NCI-H510A treated with DMSO at 0.1 percent for 48 hours (cell line): Measurements from ENCODE around the gene EIF6.
A peak's percentile ranks its signal among the peaks of the same experiment; 100 is the strongest.
"Not testable (repeated sequence)": the region's sequence is repeated elsewhere in the genome, so short reads cannot be mapped to it uniquely, and the experiment has no call there.

Source experiments
- DNase-seq: peaks from one replicate; lab custom pipeline; 2025; lab: John Stamatoyannopoulos, UW

The EIF6 gene

DNA sequence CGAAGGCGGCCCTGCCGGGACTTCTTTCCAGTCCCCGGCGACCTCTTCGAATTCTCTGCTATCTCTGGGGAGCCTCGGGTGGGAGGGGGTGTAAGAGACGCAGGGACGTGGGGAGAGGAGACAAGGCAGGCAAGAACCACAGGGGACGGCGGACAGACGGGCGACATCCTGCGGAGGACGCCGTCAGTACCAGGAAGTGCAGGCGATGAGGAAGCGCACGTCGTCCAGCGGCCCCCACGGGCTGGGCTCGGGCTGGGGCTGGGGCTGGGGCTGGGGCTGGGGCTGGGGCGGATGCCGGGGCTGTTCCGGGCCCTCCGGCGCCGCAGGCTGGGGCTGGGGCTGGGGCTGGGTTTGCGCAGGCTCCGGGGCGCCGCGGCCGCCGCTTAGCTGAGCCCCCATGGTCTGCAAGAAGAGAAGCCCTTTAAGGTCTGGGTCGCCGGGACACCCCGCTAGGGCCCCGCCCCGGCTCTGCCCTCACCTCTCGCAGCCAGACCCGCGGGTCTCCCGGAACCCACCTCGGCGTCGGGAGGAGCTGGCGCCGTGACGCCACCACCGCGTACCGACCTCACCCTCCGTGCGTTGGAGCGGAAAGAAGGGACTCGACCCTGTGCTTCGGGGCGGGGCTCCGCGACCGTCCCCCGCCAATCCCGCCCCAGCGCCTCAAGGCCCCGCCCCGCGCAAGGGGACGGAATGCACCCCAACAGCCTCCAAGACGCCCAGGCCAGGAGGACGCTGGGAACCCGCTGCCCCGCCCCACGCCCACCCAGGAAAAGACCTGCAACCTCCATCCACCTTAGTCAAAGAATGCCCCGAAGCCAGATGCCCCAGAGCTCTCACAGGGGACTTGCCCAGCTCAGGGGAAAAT lies 6.8 kb downstream of the EIF6 start, which contains the start of gene MMP24OS:
MMP24OS (minus strand) TSS at position 592 of the 865 bp plus-strand sequence; CDS start at position 399, 193 bp downstream.
- peak; percentile 82 for DNase-seq

DNA sequence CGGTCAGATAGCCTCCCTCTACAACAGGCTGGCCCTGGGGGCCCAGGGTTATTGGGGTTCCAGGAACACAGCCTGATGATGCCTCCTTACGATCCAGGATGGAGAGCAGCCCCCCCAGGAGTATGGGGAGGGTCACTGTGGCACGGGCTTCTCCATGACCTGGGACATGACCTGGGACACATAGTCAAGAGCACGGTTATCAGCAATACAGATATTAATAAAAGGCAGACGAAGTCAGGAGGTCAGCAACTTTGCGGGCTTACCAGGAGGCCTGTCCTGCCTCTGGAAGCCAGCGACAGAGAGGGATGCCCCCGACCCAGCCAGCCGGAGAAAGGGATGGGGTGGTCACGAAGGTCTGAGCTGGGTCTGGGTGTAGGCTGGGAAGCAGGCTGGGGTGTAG lies 7.4 kb downstream of the EIF6 start:
- no peak for DNase-seq

DNA sequence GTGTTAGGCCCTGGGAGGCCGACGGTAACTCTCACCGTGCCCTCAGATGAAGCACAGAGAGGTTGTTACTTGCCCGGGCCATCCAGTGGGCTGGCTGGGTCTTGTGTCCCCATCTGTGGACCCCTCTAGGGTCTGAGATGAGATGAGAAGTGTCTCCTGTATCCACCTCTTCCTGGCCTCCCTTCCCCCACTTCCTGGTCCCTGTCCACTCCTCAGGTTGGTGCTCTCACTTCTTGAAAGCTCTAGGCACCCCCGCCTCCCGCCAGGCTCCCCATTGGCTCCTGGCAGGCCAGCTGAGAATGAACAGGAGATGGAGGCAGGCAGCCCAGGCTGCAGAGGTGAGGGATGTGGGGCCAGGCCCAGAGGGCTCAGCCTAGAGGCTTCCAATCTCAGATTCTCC lies 8.2 kb downstream of the EIF6 start:
- DNase-seq = no peak

DNA sequence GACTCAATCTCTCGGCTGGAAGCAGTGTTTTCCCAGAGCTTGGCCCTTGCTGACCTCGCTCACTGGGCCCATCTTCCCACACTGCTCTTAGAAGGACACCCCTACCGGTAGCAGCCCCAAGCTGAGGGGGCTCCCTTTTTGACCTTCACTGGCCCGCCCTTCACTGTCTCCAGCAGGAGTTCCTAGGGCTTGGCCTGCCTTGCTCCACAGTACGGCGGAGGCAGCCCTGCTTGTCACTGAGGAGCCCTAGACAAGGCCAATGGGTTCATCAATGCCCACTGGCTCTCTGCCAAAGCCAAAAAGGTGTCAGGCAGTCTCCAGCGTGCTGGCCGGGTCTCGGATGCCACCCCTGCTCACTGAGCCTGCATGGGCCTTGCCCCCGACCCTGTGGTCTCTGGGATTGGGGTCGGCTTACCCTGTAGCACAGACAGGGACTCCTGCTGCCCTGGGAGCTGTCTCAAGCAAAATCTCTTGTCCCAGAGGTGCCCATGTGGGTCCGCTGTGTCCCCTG lies 8.8 kb downstream of the EIF6 start:
- DNase-seq = no peak

DNA sequence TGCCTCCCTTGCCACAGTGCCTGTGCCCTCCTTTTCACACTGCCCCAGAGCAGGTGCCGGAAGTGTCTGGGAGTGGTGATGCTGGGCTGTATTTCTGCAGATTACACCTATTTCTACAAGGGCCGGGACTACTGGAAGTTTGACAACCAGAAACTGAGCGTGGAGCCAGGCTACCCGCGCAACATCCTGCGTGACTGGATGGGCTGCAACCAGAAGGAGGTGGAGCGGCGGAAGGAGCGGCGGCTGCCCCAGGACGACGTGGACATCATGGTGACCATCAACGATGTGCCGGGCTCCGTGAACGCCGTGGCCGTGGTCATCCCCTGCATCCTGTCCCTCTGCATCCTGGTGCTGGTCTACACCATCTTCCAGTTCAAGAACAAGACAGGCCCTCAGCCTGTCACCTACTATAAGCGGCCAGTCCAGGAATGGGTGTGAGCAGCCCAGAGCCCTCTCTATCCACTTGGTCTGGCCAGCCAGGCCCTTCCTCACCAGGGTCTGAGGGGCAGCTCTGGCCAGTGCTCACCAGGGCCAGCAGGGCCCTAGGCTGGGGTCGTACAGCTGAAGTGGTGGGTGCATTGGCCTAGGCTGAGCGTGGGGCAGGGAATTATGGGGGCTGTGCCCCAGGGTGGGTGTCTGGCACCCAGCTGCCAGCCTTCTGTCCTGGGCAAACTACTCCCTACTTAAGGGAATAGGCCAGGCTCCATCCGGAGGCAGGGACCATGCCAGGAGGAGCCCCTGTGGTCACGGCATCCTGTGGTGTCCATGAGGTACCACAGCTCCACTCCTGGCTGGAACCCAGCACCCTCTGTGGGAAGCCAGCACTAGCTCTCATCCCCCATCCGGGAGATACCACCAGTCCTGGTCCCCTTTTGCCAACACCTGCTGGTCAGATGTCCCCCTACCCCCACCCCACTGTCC lies 10.1 kb downstream of the EIF6 start:
- no peak for DNase-seq

DNA sequence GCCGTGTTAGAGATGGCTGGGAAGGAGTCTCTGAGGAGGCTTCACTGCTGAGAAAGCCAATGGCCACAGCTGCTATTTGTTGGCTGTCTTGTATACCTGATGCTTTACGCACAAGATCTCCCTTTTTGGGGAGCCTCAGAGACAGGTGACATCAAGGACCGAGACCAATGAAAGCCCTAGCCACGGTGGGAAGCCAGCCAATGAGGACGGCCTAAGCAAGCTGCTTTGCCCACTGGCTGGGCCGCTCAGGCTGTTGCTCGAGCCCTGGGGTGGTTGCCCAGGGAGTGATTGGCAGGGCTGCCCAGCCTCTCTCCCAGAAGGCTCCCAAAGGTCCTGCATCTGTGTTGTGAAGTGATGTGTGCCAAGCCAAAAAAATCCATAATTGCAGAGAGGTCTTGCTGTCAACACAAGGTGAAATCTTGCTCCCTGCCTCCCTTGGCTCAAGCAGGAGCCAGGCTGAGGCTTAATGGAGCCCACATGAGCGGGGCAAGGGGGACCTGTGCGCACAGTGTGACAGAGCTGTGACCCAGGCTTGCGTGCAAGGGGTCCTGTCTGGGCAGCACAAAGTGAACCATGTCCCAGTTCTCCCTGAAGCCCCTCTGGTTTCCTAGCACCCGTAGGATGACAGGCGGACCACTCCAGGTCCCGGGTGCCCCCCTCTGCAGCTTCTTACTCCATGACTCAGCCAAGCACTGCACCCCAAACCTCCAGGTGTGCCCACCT lies 11.0 kb downstream of the EIF6 start:
- DNase-seq = no peak

DNA sequence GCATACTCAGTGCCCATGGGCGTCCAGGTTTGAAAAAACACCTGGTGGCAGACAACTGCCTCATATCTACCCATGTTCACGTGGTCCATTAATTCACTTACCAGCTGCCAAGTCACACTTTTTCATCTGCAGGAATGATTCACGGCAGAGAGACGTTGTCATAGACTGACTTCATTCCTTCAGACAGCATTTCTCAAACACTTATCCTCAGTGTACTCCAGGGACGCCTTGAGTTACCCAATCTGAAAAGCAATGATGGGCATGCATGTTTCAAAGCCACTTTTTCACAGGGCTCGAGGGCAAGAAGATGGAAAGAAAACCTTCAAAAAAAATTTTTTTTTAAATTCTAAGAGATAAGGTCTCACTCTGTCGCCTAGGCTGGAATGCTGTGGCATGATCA lies 12.7 kb downstream of the EIF6 start:
- no peak for DNase-seq

DNA sequence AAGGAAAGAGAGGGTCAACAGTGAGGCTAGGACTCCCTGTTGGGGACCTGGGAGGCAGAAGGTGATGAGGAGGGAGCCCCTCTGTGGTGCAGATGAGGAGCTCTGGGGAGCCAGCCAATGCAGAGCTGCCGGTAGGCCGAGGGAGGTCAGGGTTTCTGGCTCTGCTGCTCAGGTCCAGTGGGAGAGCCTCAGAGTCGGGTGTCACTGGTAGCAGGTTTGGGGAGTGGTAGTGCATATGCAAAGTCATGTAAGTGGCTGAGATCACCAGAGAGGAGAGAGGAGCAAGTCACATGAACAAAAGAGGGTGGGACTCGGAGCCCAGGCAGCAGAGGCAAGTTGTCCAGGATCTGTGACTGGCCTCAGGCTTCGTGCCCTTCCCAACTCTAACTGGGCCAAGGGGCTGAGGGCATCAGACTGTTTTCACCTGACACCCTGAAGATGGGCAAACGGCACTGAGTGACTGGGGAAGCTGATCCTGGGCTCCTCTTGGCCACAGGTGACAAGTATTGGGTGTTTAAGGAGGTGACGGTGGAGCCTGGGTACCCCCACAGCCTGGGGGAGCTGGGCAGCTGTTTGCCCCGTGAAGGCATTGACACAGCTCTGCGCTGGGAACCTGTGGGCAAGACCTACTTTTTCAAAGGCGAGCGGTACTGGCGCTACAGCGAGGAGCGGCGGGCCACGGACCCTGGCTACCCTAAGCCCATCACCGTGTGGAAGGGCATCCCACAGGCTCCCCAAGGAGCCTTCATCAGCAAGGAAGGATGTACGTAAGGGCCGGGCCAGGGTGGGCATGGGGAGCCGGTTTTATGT lies 13.3 kb downstream of the EIF6 start:
- no peak for DNase-seq

DNA sequence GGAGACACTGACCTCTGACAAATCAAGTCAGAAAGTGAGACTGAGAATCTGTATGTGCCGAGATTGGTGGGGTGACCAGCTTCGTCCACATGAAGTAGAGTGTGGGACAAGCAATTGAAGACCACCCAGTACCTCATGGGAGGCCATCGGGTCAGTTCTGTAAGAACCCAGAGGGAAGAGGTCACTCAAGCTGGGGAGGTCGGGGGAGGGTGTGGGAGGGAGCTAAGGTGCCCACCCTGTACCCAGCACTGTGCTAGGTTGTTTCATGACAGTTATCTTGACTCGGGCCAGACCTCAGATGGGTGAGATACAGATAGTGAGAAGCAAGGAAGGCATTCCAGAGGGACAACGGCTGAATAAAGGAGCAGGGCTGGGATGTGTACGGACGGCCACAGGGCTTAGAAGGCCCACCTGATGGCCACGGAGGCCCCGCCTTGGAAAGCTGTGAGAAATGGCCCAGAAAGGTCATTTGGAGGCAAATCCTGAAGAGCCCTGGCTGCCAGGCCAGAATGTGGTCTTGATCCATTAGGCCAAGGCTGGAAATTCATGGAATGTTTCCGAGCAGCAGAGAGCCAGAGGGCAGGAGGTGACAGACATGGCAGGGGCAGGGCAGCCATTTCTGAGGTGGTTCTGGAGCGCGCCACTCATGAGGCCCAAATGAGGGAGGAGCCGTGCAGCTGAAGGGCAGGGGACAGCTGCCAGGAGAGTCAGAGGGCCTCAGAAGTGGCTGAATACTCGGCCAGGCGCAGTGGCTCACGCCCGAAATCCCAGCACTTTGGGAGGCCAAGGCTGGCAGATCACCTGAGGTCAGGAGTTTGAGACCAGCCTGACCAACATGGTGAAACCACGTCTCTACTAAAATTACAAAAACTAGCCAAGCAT lies 14.3 kb downstream of the EIF6 start:
- DNase-seq = no peak

DNA sequence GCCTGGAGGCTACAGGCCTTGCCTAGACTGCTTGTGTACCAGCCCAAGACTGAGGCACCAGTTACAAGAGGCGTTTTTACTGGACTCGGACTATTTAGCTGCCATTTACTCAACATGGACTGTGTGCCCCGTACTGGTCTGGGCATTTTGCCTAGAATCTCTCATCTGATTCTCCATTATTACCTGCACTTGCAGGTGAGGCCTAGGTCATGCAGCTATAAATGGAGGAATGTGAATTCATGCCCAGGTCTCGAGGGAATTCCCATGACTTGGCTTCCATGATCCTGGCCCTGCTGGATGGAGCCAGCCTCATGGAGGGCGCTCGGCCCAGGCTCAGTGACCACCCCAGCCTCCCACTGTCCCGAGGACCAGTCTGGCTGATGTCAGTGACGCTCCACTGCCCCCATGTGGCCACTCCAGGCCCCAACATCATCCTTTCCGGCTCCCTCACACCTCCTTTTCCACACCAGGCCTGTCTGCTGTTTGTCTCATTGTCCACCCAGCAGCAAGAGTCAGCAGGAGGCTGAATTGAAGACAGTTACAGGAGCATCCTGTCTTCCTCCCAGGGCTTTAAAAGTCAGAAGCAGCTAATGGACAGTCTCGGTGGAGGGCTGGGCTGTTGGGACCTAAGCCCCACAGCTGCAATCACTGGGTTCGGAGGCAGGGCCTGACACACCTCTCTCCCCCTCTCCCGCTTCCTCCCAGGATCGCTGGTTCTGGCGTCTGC lies 15.4 kb downstream of the EIF6 start:
- DNase-seq = peak; percentile 28

DNA sequence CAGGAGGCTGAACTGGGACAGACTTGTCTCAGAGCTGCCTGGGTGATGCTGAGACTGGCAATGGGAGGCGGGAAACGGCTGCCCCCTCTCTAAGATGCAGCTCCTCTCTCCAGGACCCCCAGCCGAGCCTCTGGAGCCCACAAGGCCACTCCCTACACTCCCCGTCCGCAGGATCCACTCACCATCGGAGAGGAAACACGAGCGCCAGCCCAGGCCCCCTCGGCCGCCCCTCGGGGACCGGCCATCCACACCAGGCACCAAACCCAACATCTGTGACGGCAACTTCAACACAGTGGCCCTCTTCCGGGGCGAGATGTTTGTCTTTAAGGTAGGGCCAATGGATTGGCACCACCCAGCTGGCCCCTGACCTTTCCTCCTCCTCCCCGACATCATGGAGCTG lies 17.5 kb downstream of the EIF6 start:
- DNase-seq = no peak

DNA sequence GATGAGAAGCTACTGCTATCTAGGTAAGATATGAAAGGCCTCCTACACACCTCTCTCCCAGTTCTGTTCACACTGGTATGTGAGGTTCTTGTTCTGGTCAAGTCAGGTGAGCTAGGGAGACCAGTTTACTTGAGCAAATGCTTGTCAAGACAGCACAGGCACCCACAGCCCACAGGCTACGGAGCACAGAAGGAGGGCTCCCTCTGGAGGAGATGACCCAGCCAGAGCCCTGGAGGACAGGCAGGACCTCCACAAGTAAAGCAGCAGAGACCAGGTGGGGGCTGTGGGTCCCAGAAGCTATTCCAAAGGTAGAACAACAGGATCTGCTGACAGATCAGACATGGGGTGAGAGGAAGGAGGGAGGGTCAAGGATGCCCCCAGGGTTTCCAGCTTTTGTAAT lies 19.8 kb downstream of the EIF6 start:
- DNase-seq = no peak

DNA sequence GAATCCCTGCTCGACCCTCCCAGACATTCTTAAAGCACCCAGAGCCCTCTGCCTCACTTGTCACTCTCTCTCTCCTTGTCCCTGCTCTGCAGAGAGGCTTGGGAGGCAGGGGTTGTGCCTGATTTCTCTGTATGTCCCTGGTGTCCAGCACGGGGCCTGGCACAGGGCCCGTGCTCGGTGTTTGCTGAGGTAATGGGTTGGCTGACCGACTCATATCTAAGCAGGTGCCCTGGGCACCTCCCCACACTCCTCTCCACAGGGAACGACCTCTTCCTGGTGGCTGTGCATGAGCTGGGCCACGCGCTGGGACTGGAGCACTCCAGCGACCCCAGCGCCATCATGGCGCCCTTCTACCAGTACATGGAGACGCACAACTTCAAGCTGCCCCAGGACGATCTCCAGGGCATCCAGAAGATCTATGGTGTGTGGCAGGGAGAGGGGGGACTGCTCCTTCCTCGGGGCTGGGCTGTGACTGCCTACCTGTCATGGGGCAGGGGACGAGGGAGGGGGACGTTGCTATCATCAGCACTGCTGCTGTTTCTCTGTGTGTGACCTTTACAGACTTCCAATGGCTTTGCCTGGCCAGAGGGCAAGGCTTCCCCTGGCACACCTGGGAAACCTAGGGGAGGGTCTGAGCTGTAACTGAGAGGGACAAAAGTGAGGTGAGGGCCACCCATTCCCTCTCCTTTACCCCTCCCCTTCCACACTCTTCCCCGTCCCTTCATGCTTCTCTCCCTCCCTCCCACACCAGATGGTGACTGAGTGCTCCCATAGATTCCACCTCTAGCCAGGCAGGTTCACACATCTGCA lies 20.8 kb downstream of the EIF6 start:
- DNase-seq = no peak

DNA sequence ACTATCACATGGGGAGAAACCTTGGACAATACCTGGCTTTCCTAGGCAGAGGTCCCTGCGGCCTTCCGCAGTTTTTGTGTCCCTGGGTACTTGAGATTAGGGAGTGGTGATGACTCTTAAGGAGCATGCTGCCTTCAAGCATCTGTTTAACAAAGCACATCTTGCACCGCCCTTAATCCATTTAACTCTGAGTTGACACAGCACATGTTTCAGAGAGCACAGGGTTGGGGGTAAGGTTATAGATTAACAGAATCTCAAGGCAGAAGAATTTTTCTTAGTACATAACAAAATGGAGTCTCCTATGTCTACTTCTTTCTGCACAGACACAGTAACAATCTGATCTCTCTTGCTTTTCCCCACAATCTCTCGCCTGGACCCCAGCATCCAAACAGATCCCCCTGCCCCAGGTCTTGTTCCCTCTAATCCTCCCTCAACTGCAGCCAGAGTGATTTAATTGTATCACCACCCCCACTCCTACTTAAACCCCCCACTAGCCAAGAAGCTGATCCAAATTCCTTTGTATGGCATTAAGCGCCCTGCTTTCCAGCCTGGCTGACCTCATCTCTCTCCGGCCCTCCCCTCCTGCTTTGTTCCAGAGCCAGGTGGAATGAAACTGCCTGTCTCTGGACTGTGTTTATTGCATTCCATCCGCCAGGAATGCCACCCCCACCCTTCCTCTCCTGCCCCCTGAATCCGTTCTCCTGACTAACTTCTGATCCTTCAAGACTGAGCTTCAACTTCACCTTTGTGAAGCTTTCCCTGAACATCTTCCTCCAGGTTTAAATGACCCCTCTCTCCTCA lies 21.6 kb downstream of the EIF6 start:
- DNase-seq = not testable (repeated sequence)

DNA sequence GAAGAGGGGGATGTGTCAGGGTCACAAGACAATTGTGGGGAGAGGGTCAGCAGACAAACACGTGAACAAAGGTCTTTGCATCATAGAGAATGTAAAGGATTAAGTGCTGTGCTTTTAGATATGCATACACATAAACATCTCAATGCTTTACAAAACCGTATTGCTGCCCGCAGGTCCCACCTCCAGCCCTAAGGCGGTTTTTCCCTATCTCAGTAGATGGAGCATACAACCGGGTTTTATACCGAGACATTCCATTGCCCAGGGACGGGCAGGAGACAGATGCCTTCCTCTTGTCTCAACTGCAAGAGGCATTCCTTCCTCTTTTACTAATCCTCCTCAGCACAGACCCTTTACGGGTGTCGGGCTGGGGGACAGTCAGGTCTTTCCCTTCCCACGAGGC lies 22.3 kb downstream of the EIF6 start:
- DNase-seq = not testable (repeated sequence)

DNA sequence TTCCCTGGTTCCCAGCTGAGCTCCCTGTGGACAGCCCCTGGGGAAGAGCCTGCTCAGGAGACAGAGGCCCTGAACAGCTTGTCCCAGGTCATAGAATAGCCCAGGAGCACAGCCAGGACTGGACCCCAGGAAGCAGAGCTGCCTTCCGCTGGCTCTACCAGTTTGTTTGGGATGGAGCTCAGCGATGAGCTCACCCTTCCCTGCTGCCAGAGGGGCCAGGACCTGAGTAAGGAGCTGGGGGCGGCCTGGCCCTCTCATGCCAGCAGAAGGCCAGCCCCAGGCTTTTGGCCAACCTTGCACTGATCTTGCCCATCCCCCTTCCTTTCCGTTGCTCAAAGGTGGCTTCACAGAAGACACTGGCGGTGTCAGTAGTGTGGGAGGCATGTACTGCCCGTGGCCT lies 24.1 kb downstream of the EIF6 start:
- DNase-seq = no peak

DNA sequence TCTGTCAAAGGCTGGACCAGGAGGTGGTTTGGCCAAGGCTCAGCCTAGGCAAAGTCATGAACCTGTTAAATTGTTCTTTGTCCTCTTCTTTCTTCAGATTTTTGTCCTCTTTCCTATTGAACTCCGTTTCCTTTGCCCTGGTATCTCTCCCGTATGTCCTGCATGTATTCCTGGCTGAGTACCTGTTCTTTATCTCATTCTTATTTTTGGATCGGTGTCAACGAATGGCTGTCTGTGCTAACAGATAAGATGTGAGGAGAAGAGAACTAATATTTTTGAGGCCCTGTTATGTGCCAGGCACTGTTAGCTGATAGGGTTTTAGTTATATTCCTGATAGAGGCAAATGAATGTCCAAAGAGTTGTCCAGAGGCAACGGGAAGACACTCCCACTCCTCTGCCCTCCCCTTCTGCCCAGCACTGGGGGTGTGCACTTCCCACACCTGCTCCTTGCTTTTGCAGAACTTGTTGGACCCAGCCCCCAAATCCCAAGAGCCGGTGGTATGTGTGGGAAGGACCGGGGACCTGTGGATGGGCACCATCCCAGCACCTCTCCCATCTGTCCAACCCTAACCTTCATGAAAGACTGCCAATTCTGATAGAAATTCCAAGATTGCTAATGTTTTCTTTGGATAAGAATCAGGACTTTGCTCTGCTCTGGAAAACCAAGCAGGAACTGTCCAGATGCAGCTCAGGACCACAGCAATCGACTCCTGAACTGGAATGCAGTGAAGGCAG lies 27.2 kb downstream of the EIF6 start:
- DNase-seq = no peak
